Body of pancreas (tissue), 4 donors: ENCODE data around the gene ZRANB3.

Experiments used
- CTCF ChIP-seq, 7 experiments: fragments of 450-650 bp in 4 of 7; fragments of 200-600 bp in 3 of 7; sonication (generic) in 3 of 7; IDR thresholded peaks; one replicate each; pipeline ENCODE4 v1.5.1; 2016 to 2019; ENCODE audit warnings: antibody characterized with exemption in 7 of 7
- POLR2A ChIP-seq, 3 donors: fragments of 450-650 bp; IDR thresholded peaks; one replicate each; pipeline ENCODE4 v1.6.1; 2016; ENCODE audit warnings: antibody characterized with exemption in 3 of 3, mild to moderate bottlenecking in 2 of 3

GRCh38 chr2:135113322-135113721 is 417.7 kb downstream of the ZRANB3 start:
- no peak for TF ChIP-seq CTCF (IDR thresholded peaks at IDR 0.05)
- TF ChIP-seq POLR2A (IDR thresholded peaks at IDR 0.05), result no peak
